ENCODE measurements around the gene TRPM3. TPM values are rescaled to one million over a fixed set of nuclear protein-coding genes. Genes with fewer than 3 reads are reported as not detected.

Gene TRPM3
- total and polyA plus RNA-seq, 2 of the 8 experiments (the other 6 are each of a cell fraction or from before 2014, with no cell fraction given), result 2.4 to 10.9 TPM

DNA sequence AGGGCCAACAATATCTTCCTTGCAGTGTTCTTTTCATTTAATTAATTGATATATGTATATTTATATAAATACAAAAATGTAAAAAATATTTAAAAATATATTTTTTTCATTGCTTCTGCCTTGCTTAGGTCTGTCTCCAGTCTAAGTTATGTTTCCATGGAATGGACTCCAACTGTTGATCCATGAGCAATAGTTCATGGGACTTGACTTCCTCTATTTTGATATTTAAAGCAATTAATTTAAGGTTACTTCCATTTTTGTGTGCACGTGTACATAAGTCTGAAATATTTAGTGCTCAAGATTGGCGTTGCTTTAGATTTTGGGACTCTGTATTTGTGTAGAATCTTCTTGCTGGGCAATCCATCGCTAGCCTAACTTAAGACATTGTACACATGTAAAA is 551.6 kb downstream of the TRPM3 start:
- Histone ChIP-seq H3K14ac (ENCODE audit: insufficient read length) (no peak overlapping the region), H4K91ac (replicated peaks; ENCODE audit: insufficient read length, low read length) (no peak overlapping the region), H2BK5ac (ENCODE audit: low read depth, low read length) (no peak overlapping the region), H2BK12ac (ENCODE audit: low read depth, low read length) (no peak overlapping the region), H3K23me2 (ENCODE audit: low read depth, low read length) (peaks cover 3% of the 10 kb centered on the region; the same call in 1 of the 2 replicates), H2BK20ac (ENCODE audit: low read length) (no peak overlapping the region), H3K36me3 (ENCODE audit: control insufficient read depth in 2 of 4, insufficient read depth in 4 of 4, low read length in 3 of 4) (no peaks in the 10 kb centered on the region), H3K4me3 (ENCODE audit: extremely low read depth in 1 of 4, insufficient read depth in 2 of 4, low read depth in 3 of 4, low read length in 4 of 4) (no peak overlapping the region), H3K4ac (replicated peaks; ENCODE audit: insufficient read length, low read depth, low read length) (no peak overlapping the region), H2BK15ac (ENCODE audit: low read length) (no peak overlapping the region), H3K27me3 (replicated peaks in 1 of 4; ENCODE audit: control insufficient read depth in 3 of 4, extremely low read depth in 1 of 4, insufficient read depth in 3 of 4, low read length in 3 of 4) (no peaks in the 10 kb centered on the region; a peak in 1 of 7 replicates), H3K9ac (replicated peaks in 1 of 4; ENCODE audit: extremely low read depth in 1 of 4, low read depth in 3 of 4, low read length in 3 of 4) (no peak overlapping the region), H3K23ac (ENCODE audit: insufficient read length) (no peak overlapping the region), H2AK5ac (ENCODE audit: low read depth, low read length) (no peak overlapping the region), H4K5ac (ENCODE audit: insufficient read length, low read depth, low read length) (no peak overlapping the region), H3K4me1 (replicated peaks in 1 of 4; ENCODE audit: control insufficient read depth in 3 of 4, insufficient read depth in 4 of 4, low read length in 3 of 4) (peaks cover 3 to 9% (median 7%) of the 10 kb centered on the region in 4 experiments; a peak in 6 of 7 replicates), H3K4me2 (ENCODE audit: insufficient read depth in 1 of 2, low read depth in 2 of 2, low read length in 2 of 2) (no peak overlapping the region), H3K27ac (ENCODE audit: low read depth, low read length) (no peak overlapping the region), H3K9me3 (ENCODE audit: insufficient read depth in 2 of 2, low read depth in 1 of 2, low read length in 1 of 2) (no peaks in the 10 kb centered on the region), H2BK120ac (replicated peaks; ENCODE audit: low read depth, low read length) (no peak overlapping the region), H3K56ac (replicated peaks; ENCODE audit: insufficient read length, low read depth, low read length) (no peak overlapping the region), H2AFZ (ENCODE audit: low read length) (no peak overlapping the region), H3K18ac (ENCODE audit: extremely low read depth, low read length) (no peak overlapping the region), H3K79me1 (ENCODE audit: low read depth, low read length) (no peaks in the 10 kb centered on the region), H4K8ac (ENCODE audit: extremely low read depth, insufficient read depth, low read length) (no peak overlapping the region), H3K79me2 (ENCODE audit: control insufficient read depth in 1 of 2, insufficient read depth in 2 of 2, low read length in 2 of 2) (no peaks in the 10 kb centered on the region), H4K20me1 (replicated peaks in 1 of 2; ENCODE audit: control insufficient read depth in 1 of 2, insufficient read depth in 2 of 2, low read length in 2 of 2) (no peaks in the 10 kb centered on the region)
- ChIA-PET POLR2A (ENCODE audit: partially characterized antibody) (no interaction called here), CTCF (ENCODE audit: partially characterized antibody) (no interaction called here)
- TF ChIP-seq GABPA (IDR thresholded peaks at IDR 0.05; ENCODE audit: borderline replicate concordance, insufficient read depth, low read length), result no peak
- no peak for TF ChIP-seq CTBP2 (IDR thresholded peaks at IDR 0.05; ENCODE audit: borderline replicate concordance, insufficient read depth, insufficient read length, low read length)
- TF ChIP-seq RFX5 (IDR thresholded peaks at IDR 0.05; ENCODE audit: borderline replicate concordance, low read depth, low read length), result no peak
- no peak for TF ChIP-seq SIX5 (IDR thresholded peaks at IDR 0.05; ENCODE audit: low read depth, low read length)
- TF ChIP-seq BCL11A (IDR thresholded peaks at IDR 0.05; ENCODE audit: low read depth in 2 of 2, low read length in 2 of 2), result no peak
- TF ChIP-seq CBX8 (IDR thresholded peaks at IDR 0.05; ENCODE audit: borderline replicate concordance, low read depth, low read length), result no peak
- TF ChIP-seq HDAC6 (IDR thresholded peaks at IDR 0.05; ENCODE audit: low read depth, low read length), result no peak
- TF ChIP-seq TCF12 (IDR thresholded peaks at IDR 0.05; ENCODE audit: low read depth, low read length), result no peak
- TF ChIP-seq, protein P1, sequence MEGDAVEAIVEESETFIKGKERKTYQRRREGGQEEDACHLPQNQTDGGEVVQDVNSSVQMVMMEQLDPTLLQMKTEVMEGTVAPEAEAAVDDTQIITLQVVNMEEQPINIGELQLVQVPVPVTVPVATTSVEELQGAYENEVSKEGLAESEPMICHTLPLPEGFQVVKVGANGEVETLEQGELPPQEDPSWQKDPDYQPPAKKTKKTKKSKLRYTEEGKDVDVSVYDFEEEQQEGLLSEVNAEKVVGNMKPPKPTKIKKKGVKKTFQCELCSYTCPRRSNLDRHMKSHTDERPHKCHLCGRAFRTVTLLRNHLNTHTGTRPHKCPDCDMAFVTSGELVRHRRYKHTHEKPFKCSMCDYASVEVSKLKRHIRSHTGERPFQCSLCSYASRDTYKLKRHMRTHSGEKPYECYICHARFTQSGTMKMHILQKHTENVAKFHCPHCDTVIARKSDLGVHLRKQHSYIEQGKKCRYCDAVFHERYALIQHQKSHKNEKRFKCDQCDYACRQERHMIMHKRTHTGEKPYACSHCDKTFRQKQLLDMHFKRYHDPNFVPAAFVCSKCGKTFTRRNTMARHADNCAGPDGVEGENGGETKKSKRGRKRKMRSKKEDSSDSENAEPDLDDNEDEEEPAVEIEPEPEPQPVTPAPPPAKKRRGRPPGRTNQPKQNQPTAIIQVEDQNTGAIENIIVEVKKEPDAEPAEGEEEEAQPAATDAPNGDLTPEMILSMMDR (IDR thresholded peaks at IDR 0.05; ENCODE audit: control extremely low read depth in 1 of 3, insufficient read depth in 1 of 3, low read depth in 1 of 3, low read length in 3 of 3), result no peak
- no peak for DNase-seq (ENCODE audit: low read depth in 1 of 2, low spot score in 2 of 2)
- 79% methylated on average over 3 of the region's 3 CpGs; no CpG with 5 or more reads in 1 of the 2 experiments for WGBS, 2 experiments (ENCODE audit: extremely low coverage in 1 of 2, insufficient coverage in 1 of 2, insufficient read length in 1 of 2, insufficient replicate concordance in 2 of 2, low coverage in 1 of 2, low lambda C conversion rate in 2 of 2, missing lambda C conversion rate in 1 of 2)
- no peak for FAIRE-seq

All from H1 (cell line).